HS-27A (cell line): Measurements from ENCODE around the gene GABRG3.

Experiments
- DNase-seq: peaks from one replicate; pipeline ENCODE4 v3.0.0-alpha.2; 2012; ENCODE audit warnings: low read depth, missing footprints

GABRG3 gene

DNA sequence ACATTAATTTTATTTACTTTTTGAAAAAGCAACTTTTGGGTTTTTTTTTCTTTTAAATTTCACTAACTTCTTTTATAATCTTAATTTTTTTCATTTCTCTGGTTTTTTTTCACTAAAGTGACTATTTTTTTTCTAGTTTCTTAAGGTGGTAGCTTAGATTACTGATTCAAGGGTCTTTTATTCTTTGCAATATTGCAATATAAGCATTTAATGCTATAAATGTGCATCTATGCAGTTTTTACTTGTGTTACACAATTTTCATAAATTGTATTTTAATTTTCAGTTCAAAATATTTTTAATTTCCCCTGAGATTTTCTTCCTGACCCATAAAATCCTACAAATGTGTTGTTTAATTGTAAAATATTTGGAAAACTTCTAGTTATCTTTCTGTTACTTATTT, 535.8 kb downstream of the GABRG3 start:
- no peak for DNase-seq

DNA sequence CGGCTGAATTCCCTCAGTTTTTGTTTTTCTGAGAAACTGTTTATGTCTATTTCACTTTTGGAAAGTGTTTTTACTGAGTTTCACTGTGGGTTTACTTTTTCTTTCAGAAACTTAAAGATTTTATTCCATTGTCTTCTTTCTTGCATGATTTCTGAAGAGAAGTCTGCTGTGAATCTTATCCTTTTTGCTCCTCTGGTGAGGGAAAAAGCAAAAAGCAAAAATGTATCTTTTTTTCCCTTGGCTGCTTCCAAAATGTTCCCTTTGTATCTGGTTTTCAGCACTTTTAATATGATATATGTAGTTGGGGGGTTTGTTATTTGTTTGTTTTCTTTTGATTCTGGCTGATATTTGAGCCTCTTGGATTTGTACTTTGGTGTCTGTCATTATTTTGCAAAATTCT, 538.0 kb downstream of the GABRG3 start:
- no peak for DNase-seq

DNA sequence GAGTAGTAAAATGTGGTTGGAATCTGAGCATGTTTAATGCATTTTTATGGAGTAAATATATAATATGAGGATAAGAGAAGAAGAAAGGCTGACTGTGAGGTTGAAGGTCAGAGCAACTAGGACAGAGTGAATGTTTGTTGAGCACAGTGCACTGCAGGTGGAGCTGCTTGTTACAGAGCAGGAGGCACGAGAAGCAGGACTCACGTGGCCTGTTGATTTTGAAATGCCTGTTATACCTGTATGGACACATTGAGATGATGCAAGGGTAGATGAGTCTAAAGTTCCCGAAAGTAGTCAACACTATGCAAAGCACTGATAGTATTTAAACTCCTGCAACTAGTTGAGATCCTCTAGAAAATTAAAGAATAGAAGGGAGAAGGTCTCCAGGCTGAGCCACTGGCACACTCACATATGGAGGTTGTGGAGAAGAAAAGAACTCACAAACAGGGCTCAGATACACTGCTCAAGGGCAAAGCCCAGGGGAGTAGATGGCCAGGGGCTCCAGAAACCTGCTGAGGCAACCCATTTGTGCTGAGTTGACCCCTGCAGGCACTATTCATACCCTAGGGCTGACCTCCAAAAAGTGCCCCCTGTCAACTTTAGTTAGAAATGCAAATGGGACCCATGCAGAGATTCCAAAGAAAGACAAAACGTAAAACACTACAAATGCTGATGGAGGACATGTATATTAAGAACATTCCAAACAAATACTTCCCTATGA, 541.5 kb downstream of the GABRG3 start:
- no peak for DNase-seq

DNA sequence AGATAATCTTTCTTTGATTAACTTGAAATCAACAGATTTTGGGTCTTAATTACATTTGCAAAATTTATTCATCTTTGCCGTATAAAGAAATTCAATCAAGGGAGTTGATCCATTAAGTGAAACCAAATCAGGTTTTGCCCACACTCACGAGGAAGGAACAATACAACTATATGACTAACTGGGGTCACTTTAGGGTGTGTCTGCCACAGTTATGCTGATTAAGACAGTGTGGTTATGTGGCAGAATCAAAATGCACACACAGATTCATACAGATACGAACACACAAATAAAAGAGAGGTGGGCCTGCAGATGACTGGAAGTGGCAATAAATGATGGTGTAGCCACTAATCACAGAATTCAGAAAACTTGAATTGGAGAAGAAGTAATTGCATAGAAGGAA, 543.5 kb downstream of the GABRG3 start:
- DNase-seq, result no peak

DNA sequence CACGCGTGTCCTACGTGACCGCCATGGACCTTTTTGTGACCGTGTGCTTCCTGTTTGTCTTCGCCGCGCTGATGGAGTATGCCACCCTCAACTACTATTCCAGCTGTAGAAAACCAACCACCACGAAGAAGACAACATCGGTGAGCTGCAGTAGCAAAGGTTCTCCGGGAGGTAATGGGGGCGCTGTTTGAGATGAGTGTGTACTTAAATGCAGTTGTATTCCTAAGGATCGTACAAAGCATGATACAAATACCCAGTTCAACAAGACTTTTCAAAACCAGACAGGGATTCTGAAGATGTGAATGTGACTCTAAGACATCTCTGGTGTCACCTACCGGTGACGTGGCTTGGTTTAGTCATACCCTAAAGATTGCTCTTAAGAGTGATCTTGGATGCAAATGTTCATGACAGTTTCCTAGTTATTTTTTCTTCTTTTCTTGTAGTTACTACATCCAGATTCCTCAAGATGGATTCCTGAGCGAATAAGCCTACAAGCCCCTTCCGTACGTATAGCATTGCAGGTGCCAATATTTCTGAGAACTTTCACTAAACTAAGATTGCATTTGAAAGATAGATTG, 556.6 kb downstream of the GABRG3 start:
- no peak for DNase-seq

DNA sequence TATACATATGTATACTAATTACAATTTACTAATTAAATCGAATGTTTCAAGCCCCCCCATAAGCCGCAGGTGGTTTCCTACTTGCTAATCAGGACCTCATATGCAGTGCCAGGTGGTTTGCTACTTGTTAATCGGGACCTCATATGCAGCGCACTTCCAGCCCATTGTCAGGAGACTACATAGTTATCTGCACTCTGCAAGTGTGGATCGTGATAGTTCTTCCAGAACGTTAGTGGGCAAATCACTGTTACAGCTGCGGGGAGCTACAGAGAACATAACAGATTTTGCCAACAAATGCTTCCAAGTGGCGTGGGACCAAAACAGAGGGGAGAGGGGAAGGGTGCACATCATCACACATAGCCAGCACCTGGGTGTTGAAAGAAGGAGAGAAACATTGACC, 558.4 kb downstream of the GABRG3 start:
- no peak for DNase-seq

DNA sequence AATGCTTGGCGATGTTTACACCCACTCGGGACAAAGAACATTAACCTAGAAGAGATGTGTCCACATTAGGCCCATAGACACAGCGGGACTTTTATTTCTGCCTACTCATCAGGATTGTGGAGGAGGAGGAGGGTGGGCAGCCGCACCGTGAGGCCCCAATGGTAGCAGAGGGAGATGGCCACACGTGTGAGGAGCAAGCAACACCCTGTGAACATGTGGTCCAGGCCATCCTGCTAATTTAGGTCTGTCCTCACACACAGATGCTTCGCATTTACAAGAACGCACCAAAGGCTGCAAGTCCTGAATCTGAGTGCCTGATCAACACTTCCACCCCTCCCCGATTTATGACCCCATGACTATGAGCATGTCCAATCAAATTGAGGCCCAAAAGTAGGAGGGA, 560.0 kb downstream of the GABRG3 start:
- DNase-seq, result no peak

DNA sequence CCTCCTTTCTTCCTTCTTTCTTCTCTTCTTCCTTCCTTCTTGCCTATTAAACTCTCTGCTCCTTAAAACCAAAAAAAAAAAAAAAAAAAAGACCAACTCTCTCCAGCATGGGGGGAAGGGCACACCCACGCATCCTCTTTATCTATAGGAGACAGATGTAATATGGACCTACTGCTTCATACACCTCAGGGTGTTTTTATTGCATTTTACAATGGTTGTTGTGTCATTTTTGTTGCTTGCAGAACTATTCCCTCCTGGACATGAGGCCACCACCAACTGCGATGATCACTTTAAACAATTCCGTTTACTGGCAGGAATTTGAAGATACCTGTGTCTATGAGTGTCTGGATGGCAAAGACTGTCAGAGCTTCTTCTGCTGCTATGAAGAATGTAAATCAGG, 561.4 kb downstream of the GABRG3 start:
- no peak for DNase-seq

DNA sequence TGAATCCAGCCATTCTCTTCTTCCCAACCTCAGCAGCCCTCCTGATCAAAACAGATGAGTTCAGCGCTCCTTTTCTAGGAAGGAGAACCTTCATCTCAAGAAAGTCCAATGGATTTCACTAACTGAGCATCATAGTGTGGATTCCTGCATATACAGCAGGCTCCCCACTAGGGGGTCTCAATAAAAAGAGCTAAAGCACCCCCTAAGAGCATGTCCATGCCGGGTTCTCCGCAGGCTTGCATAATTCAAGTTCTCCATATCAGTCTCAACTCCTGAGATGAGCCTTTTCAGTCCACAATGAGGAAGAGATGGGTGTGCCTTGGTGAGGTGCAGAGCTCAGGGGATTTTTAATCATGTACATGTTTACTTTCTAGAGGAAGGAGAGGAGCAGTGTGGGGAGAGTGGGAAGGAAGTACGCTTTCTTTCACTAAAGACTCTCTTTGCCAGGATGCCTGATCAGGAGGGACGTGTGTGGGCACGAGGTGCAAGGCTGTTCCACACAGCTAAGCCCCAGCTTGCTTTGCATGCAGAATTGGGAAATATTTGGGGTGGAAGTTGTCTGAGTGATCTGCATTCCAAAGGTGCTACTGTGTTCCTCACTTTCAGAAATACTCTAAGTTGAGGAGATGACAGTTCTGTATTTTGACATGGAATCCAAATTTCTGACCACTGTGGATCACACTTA, 564.6 kb downstream of the GABRG3 start:
- DNase-seq, result no peak

DNA sequence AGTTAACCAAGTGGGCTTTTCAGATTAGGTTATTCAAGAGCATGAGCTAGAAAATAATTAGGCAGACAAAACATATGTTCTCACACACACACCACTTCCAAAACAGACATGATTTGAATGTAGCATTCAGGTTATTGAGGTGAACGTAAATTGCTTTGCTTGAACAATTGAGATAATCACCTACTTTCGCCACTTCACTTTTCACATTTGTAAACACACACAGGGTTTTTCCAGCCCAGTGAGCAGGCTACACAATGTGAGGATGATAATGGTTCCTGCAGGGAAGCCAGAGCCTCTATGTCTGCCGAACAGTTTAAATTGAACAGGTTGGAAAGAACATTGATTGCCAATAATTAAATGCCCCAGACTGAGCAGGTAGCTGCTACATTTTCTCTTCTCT, 567.3 kb downstream of the GABRG3 start:
- DNase-seq, result no peak

DNA sequence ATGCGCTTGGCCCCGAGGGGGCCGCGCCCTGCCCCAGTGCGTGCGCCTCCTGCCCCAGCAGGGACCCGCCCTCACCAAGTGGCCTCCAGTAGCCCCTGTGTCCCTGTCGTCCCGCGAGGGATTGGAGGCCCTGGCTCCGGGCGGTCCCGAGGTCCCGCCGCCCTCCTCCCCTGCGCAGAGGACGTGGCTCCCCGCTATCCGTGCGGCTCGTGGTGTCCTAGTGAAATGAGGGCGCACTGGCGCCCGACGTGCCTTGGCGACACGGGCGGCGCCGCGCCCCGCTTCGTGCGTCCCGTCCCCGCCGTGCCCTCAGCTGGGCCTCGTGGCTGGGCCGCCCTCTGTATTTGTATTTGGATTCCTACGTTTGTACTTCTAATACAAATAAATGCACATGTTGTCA, 570.6 kb downstream of the GABRG3 start:
- DNase-seq, result no peak

DNA sequence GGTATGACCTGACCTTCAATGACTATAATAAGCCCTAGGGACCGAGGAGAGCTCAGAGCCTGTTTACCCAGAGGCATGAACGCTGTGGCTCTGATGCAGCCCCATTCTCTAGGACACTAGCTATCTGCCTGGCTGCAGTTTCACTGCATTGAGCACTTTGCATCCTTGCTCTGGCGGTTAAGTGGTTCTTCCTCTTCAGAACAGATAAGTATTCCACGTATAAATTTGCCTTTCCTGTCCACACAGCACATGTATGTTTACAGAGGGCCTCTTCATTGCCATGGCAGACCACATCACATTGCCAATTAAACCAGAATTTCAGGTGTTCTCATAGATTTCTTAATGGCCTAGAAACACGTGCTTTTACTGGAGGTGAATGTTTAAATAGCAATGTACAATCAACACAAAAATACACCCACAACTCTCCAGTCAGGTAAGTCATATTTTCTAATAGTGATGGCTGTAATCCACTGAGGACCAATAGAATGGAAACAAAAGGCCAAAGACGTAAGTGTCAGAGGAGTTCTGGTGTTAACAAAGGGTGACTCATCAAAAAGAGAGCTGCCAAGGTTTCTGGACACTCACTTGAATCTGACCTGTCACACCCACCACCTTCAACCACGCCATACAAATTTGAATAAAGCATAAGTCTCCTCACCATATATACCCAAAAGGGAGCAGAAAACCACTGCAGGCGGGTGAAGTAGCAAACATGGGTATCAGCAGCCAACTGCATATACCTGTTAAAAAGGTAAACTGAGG, 574.7 kb downstream of the GABRG3 start:
- no peak for DNase-seq

DNA sequence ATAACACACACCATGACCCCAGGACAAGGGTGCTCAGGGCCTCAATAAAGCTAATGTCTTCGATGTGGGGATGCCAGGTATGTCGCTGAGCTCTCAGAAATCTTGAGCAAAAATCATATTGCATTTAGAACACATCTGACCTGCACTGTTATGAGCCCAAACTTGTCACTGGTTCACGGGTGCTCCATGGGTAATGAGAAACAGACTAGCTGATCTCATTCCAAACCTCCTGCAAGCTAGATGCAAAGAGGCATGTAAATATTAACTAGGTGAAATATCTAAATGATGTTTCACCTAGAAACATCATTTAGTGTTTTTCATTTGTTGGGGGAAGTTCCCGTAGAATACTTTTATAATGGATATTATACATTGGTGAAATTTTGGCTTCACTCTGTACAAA, 578.8 kb downstream of the GABRG3 start:
- DNase-seq, result no peak

DNA sequence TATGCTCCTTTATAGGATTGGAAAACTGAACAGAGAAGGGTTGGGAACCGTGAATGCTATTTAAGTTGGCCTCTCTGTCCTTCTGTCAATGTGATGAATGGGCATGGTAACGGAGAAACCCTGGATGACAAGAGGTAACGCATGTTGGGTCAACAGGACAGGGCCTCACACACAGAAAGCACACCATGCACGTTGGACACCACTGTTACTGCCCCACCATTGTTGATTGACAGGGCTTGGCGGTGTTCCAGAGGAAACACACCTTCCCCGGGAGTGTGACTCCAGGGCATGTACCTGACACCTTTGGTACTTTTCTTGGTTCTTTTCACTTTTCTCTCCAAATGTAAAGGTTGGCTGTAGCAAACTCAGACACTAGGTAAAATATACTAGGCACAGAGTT, 579.7 kb downstream of the GABRG3 start:
- no peak for DNase-seq

DNA sequence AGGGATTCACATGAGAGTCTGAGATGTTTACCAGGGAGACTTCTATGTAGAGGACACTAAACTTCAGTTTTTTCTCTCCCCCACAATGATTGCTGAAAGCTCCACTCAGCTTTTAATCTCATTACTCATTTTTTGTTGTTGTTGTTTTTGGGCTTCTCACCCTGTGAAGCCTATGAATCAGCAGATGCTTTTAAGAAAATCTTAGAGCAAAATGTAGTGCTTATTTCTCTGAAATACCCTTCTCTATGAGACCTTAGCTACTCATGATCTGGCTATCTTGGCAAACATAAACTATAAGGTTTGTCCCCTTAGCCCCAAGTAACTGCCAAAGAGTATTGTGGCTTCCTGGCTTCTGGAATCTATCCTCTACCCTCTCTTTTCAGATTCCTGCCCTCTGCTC, 590.8 kb downstream of the GABRG3 start:
- no peak for DNase-seq

DNA sequence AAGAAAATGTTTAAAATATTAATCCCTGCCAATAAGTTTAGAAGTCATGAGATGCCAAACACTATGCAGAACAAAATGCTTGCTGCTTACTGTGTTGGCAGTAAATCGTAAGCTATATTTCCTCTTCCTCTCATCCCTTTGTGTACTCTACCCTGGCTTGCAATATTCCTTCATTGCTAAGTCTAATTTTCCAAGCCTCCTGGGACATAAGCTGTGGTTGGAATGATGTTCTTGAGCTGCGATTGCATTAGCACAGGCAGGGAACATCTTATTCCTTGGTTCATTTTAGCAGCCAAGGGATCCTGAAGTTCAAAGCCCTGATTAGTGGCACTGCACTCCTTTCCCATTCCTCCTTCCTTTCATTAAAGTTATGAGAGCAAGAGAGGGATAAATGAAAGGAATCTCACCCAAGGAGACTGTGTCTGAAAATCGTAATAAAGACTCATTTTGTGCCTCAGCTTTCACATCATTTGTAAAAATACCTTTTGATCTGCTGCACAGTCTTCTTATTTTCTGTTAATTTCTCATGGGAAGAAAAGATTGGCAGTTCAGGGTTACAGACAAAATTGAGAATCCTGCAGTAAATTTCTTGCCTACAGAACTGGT, 592.9 kb downstream of the GABRG3 start:
- no peak for DNase-seq

DNA sequence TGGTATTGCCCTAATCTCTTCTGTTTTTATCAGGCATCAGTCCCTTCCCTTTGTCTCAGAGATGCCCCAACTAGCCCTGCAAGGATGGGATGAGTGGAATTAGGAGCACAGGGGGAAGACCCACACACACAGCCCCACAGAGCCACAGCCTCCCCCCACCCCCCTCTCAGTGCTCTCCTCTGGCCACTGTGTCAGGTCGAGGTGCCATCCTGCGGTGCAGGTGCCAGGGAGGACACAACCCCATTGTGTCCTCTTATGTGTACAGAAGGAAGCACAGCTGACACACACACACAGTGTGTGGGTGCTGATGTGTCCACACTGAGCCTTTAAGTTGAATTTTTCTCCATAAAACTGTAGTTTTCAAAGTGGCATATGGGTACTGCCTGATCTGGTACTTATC, 593.7 kb downstream of the GABRG3 start:
- no peak for DNase-seq

DNA sequence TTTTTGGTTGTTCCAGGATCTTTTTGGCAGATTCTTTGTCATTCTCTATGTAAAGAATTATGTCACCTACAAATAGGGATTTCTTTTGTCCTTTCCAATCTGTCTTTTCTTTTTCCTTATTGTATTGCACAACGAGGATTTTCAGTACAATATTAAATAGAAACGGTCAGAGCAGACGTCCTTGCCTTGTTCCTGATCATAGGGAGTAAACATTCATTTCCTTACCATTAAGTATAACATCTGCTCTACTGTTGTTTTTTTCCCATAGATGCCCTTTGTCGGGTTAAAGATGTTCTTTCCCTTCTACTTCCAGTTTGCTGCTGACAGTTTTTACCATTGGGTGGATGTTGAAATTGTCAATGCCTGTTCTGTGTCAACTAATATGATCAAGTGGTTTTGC, 599.8 kb downstream of the GABRG3 start:
- DNase-seq, result no peak

DNA sequence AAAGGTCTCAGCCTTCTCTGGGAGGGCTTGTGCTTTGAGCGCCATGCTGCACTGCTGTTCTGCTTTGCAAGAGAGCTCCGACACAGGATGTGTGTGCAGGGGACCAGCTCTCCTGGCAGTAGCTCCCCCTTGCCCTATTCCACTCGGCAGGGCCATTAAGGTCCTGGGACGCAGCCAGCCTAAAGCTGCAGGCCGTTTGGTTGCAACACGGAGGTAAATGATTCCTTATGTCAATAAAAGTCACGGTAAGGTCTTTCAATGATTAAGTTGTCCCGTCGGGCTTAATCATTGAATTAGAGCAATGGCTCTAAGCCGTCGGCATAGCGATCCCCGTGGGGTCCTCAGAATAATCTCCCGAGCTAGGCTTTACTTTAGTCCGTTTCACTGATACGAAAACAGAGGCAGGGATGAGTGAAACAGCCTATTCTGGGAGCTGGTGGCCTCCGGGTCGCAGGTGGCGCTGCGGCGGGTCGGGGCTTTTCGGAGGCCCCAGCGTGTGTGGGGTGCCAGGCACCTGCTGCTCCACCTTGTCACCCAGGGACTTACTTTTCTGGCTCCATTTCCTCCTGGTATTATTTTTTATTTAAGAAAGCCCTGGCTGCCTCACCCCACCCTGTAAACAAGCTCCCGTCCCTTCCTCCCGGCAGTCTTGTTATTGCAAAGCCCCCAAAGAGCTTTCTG, 603.0 kb downstream of the GABRG3 start:
- DNase-seq, result no peak

DNA sequence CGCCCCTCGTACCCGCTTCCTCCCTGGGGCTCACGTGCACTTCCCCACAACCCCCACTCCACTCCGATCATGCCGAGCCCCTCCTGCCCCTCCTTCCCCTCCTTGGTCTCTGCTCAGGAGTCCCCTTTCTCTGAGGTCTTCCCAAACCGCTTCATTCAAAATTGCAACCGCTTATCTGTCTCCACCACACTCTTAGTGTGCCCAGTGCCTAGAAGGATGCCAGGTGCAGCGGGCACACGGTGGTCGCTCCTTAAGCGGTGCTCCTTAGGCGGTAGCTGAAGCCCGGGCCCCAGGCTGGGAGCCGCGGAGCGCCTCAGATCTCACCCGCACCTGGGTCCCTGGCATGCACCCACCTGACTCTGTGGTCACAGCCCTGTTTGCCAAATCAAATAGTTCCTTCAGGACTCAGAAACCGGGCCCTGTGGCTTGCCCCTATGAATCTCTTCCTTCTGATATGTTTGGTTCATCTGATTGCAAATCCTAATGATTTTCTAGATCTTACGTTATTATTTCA, 603.6 kb downstream of the GABRG3 start:
- no peak for DNase-seq

DNA sequence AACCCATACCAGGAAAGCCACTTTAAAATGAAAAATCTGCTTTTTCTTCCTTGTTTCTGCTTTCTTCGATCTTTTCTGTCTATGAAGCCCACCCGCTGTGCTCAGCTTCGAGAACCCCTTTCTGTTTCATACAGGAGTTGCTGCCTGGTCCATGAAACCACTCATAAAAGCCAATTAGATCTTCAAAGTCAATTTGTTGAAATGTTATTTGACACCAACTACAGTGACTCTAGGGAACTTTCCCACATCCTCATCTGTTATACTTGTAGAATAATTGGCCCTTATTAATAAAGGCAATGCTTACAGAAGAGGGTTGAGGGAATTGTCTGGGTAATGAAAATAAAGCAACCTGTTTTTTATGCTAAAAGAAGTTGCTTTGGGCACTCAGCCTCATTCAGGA, 604.5 kb downstream of the GABRG3 start:
- no peak for DNase-seq

DNA sequence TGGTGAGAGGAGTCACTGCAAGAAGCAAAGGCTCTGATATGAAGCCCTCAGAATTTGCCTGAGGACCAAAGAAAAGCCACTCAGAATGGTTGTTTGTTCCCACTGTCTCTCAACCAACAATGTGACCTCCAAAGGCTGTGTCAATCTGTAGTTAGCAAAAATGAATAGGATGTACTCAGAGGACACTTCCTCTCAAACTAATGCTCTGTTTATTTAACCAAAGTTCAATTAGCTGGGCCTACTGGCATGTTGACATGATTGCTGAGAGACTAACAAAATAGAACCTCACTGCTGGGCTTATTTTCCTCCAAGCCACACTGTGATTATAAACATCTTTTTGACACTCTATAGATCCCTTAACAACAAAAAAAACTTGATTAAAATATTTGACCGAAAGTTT, 605.6 kb downstream of the GABRG3 start:
- DNase-seq, result no peak
